ENCODE measurements around the gene HOOK2. TPM values are rescaled to one million over a fixed set of nuclear protein-coding genes. Genes with fewer than 3 reads are reported as not detected.

The HOOK2 gene
- total RNA-seq, 1 donor from 2014 or later = 30.3 TPM

DNA sequence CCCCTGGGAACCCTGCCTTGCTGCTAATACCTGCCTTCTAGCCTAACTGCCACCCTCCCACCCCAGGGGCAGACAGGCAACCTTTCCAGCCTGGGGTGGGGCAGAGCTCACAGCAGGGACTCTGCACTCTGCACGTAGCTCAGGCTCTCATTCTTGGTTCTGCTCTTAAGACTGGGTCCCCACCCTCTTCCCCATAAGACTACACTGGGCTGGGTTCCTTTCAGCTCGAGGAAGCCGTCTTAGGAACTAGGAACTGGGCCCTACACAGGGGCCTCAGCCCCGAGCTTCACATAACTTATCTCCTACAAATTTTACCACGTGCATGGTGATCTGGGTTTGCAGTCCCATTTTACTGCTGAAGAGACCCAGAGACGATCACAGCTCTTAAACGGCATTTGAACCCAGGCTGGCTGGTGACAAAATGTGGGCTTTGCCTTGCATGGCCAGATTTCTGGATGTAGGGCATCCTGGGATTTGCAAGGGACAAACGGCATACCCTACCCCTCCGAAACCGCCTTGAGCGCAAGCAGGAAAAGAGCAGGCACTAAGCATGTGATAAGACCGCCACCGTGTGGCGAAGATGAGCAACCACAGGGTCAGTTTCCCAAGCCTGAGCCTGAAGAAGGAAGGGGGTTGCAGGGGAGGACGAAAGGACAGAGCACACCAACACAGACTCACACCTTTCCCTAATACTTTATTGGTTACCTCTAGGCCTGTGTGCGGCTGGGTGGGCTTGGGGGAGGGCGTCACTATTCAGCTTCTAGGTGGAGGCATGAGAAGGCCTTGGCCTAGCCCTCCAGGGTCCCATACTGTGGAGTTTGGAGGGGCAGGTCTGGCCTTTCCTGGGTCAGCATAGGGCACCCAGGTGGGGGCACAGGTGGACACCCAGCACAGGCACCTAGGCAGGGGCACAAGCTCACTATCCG, 21.1 kb upstream of the HOOK2 start:
- peaks cover 13% of the 10 kb centered on the region for H3K4me1 Mint-ChIP-seq (ENCODE audit: unreplicated experiment)
- no peaks in the 10 kb centered on the region for H3K9me3 Mint-ChIP-seq (ENCODE audit: unreplicated experiment)
- no peak overlapping the region for H3K4me3 Mint-ChIP-seq (ENCODE audit: unreplicated experiment)
- no peak overlapping the region for H3K27ac Mint-ChIP-seq (ENCODE audit: unreplicated experiment)
- H3K36me3 Mint-ChIP-seq (ENCODE audit: low read depth, unreplicated experiment) = peaks cover 3% of the 10 kb centered on the region
- TF ChIP-seq, protein P1, sequence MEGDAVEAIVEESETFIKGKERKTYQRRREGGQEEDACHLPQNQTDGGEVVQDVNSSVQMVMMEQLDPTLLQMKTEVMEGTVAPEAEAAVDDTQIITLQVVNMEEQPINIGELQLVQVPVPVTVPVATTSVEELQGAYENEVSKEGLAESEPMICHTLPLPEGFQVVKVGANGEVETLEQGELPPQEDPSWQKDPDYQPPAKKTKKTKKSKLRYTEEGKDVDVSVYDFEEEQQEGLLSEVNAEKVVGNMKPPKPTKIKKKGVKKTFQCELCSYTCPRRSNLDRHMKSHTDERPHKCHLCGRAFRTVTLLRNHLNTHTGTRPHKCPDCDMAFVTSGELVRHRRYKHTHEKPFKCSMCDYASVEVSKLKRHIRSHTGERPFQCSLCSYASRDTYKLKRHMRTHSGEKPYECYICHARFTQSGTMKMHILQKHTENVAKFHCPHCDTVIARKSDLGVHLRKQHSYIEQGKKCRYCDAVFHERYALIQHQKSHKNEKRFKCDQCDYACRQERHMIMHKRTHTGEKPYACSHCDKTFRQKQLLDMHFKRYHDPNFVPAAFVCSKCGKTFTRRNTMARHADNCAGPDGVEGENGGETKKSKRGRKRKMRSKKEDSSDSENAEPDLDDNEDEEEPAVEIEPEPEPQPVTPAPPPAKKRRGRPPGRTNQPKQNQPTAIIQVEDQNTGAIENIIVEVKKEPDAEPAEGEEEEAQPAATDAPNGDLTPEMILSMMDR (IDR thresholded peaks at IDR 0.05; ENCODE audit: unreplicated experiment) = peak; percentile 91
- H3K27me3 Mint-ChIP-seq (ENCODE audit: unreplicated experiment) = peaks cover 18% of the 10 kb centered on the region
- peak; percentile 77 for DNase-seq (ENCODE audit: low spot score)

DNA sequence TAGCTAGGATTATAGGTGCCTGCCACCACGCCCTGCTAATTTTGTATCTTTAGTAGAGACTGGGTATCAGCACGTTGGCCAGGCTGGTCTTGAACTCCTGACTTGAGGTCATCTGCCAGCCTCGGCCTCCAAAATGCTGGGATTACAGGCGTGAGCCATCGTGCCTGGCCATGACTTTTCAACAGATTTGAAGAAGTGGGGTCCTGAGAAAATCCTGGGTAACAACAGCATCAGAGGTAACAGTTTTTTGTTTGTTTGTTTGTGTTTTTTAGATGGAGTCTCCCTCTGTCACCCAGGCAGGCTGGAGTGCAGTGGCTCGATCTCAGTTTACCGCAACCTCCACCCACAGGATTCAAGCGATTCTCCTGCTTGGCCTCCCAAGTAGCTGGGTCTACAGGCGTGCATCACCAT, 19.6 kb upstream of the HOOK2 start:
- Mint-ChIP-seq H3K4me1 (ENCODE audit: unreplicated experiment) (peaks cover 15% of the 10 kb centered on the region), H3K4me3 (ENCODE audit: unreplicated experiment) (peak overlapping the region; percentile 83), H3K27ac (ENCODE audit: unreplicated experiment) (no peak overlapping the region), H3K36me3 (ENCODE audit: low read depth, unreplicated experiment) (no peaks in the 10 kb centered on the region), H3K9me3 (ENCODE audit: unreplicated experiment) (no peaks in the 10 kb centered on the region), H3K27me3 (ENCODE audit: unreplicated experiment) (peaks cover 27% of the 10 kb centered on the region)
- TF ChIP-seq, protein P1 (IDR thresholded peaks at IDR 0.05; ENCODE audit: unreplicated experiment) = no peak
- no peak for DNase-seq (ENCODE audit: low spot score)

DNA sequence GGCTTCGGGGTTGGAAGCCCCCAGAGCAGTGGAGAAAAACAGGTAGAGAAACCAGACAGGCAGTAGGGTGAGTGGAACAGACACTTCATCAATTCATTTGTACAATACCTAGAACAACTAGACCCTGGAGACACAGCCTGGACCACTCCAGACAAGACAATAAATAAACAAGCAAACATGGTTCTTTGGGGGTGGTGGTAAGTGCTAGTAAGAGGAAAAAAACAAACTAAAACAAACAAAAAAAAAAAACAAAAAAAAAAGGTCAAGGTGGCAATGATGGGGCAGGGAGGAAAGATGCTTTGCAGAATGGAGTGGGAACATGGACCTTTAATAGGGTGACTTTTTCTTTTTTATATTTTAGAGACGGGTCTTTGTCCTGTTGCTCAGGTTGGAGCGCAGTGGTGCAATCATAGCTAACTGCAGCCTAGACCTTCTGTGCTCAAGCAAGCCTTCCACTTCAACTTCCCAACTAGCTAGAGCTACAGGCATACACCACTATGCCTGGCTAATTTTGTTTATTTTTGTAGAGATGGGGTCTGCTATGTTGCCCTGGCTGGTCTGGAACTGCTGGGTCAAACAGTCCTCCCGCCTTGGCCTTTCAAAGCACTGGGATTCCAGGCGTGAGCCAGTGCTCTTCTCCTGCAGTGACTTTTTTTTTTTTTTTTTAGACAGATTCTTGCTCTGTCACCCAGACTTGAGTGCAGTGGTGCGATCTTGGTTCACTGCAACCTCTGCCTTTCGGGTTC, 19.0 kb upstream of the HOOK2 start:
- DNase-seq (ENCODE audit: low spot score) = no peak
- TF ChIP-seq, protein P1 (IDR thresholded peaks at IDR 0.05; ENCODE audit: unreplicated experiment) = no peak
- H3K27ac Mint-ChIP-seq (ENCODE audit: unreplicated experiment) = peak overlapping the region; percentile 58

DNA sequence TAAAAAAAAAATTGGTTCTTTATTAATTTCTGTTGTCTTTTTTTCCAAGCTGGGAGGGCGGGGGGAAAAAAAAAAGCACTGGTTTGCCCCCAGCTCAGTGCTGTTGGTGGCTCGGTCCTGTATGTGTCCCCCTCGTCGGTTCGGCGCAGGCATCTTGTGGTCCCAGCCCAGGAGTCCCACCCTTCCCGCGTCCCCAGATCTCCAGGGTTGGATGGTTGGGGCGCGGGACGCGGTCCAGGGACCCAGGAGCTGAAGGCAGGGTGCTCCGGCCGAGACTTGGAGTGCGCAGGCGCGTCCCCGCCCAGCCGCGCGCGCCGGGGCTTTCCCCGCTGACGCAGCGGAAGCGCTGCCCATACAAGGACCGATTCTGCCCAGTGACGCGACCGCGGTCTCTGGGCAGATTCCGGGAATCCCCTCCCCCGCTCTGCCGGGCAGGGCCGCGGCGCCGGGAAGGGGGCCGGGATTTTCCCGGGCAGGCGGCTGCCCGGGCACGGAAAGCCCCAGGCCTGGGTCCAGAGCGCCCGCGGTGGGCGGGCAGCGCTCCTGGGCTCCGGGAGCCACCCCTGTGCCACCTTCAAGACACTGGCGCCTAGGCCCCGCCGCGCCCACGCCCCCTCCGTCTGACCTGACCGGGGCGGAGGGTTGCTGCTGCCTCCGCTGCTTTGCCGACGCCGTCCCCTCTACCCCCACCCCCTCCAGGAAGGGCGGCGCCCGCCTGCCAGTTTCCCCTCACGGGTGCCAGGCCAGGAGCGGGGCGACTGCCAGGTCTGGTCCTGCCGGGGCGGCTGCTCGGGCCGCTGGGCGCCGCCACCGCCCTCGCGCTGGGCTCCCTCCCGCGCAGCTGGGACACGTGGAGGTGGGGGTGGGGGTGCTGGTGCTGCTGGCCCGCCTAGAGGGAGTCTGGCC, 18.2 kb upstream of the HOOK2 start:
- DNase-seq (ENCODE audit: low spot score) = peak; percentile 92
- peaks cover 21% of the 10 kb centered on the region for H3K4me1 Mint-ChIP-seq (ENCODE audit: unreplicated experiment)
- no peaks in the 10 kb centered on the region for H3K36me3 Mint-ChIP-seq (ENCODE audit: low read depth, unreplicated experiment)
- H3K27me3 Mint-ChIP-seq (ENCODE audit: unreplicated experiment) = peaks cover 28% of the 10 kb centered on the region
- TF ChIP-seq, protein P1 (IDR thresholded peaks at IDR 0.05; ENCODE audit: unreplicated experiment) = no peak
- H3K9me3 Mint-ChIP-seq (ENCODE audit: unreplicated experiment) = no peaks in the 10 kb centered on the region
- H3K4me3 Mint-ChIP-seq (ENCODE audit: unreplicated experiment) = peak overlapping the region; percentile 92
- H3K27ac Mint-ChIP-seq (ENCODE audit: unreplicated experiment) = peak overlapping the region; percentile 74

More for the DNA sequence above, 19.0 kb upstream of the HOOK2 start:
- H3K4me1 Mint-ChIP-seq (ENCODE audit: unreplicated experiment) = peaks cover 15% of the 10 kb centered on the region
- H3K36me3 Mint-ChIP-seq (ENCODE audit: low read depth, unreplicated experiment) = no peaks in the 10 kb centered on the region
- peak overlapping the region; percentile 83 for H3K4me3 Mint-ChIP-seq (ENCODE audit: unreplicated experiment)
- peaks cover 25% of the 10 kb centered on the region for H3K27me3 Mint-ChIP-seq (ENCODE audit: unreplicated experiment)
- H3K9me3 Mint-ChIP-seq (ENCODE audit: unreplicated experiment) = no peaks in the 10 kb centered on the region

Measured in endothelial cell (in vitro differentiated cells).